Activated CD4-positive, alpha-beta T cell treated with anti-CD3 and anti-CD28 coated beads, Interleukin-2, Interleukin-4, amounts not matched to agents 100 ng/mL and 50 ng/mL, durations not matched to agents 16 hours and 8 hours (primary cell): ENCODE data around the gene HCFC2.

Source experiments
- DNase-seq: peaks from one replicate; pipeline ENCODE4 v3.0.0-alpha.2; 2020; ENCODE audit warnings: low spot score

Gene HCFC2

GRCh38 chr12:104121001-104121400 is 56.7 kb downstream of the HCFC2 start:
- no peak for DNase-seq

GRCh38 chr12:104122298-104122697 is 58.0 kb downstream of the HCFC2 start:
- no peak for DNase-seq

DNA sequence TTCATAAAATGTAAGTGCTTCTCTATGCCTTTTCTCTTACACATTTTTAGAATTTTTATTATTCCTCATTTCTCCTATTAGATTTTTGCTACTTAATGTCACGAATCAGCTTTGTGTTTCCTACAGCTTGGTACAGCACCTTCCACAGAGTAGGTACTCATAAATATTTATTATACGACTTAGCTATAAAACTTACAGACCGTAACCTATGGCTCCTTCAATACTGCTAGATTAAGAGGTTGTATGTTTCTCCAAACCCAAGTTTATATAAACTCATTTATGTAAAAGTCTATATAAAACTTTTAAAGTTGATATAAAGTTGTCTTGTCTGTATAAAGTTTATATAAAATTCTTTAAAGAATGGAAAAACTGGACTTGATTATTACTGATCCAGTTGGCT is 62.2 kb downstream of the HCFC2 start:
- DNase-seq, result no peak

DNA sequence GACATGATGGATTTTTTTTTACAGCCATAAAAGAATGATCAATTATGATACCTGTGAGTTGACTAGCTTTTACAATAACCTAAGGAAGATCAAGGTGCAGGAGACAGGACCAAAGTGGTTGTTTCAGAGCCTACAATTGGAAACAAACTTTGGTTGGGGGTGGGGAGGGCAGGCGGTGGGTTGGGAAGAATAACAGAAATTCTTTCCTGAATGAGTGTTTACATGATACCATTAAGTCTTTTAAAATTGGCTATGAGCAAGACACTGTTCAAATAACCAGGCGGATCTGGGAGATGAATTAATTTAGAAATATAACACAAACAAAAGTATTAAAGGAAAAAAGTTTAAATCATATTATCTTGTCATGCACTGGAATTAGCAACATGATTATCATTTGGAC is 66.4 kb downstream of the HCFC2 start:
- DNase-seq, result no peak

- DNase-seq, result no peak
Measured at GRCh38 chr12:104131609-104132008, 67.3 kb downstream of the HCFC2 start.

GRCh38 chr12:104132351-104132956 is 68.1 kb downstream of the HCFC2 start:
- no peak for DNase-seq

- no peak for DNase-seq
Measured at GRCh38 chr12:104133321-104133720, 69.0 kb downstream of the HCFC2 start.

DNA sequence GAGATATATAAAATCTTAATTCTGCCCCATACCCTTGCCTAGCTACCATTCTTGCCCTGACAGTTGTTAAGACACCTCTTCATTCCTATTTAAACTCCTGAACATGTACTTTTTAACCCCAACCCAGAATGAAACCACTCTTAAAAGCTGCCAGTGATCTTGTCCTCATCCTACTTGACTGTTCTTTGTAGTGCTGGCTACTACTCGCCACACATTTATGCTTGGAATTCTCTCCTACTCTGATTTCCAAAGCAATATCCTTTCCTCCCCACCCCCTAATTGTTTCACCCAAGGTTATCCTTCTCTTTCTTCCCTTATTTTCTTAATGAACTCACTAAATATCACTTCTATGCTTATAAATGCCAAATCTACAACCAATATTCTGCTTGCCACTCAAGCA is 69.5 kb downstream of the HCFC2 start:
- no peak for DNase-seq

GRCh38 chr12:104134882-104135281 is 70.6 kb downstream of the HCFC2 start:
- DNase-seq, result no peak

- DNase-seq, result no peak
Measured at GRCh38 chr12:104136577-104136976, 72.2 kb downstream of the HCFC2 start.

DNA sequence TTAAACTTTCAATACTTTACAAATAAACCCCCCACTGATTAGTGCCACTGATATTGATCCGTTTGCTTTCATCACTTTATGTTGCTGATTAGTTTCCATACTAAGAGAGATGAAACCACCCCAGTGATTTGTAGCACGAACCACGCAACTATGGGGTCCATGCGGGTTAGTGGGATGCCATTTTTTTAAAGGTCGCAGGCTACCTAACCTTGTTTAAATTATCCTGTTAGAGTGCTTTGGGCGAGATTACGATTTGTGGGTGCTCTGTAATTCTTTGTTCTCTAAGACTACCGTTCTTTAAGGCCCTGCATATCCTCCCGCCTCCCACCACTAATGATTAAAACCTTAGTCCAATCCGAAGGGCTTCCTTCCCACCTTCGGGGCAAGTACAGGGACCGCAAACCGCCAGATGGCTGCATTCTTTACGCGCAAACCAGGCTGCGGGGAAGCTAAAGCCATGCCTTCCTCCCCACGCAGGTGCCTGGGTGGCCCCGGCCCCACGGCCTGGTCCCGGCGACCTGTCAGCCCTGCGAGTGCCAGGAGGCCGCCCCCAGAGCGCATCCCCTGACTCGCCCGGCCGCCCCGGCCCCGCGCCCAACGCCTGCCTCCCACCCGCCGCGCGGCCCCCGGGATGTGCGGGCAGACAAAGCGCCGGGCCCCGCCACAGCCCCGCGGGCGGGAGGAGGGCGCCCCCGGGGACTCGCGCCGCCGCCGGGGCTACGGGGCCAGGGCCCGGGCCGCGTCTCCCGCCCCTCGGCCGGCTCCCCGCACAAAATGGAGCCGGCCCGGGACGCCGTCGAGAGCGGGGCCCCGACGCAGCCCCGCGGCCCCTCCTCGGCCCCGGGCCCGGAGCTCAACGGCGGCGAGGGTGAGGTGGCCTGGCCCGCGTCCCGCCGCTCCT is 72.9 kb downstream of the HCFC2 start:
- peak; percentile 42 for DNase-seq

DNA sequence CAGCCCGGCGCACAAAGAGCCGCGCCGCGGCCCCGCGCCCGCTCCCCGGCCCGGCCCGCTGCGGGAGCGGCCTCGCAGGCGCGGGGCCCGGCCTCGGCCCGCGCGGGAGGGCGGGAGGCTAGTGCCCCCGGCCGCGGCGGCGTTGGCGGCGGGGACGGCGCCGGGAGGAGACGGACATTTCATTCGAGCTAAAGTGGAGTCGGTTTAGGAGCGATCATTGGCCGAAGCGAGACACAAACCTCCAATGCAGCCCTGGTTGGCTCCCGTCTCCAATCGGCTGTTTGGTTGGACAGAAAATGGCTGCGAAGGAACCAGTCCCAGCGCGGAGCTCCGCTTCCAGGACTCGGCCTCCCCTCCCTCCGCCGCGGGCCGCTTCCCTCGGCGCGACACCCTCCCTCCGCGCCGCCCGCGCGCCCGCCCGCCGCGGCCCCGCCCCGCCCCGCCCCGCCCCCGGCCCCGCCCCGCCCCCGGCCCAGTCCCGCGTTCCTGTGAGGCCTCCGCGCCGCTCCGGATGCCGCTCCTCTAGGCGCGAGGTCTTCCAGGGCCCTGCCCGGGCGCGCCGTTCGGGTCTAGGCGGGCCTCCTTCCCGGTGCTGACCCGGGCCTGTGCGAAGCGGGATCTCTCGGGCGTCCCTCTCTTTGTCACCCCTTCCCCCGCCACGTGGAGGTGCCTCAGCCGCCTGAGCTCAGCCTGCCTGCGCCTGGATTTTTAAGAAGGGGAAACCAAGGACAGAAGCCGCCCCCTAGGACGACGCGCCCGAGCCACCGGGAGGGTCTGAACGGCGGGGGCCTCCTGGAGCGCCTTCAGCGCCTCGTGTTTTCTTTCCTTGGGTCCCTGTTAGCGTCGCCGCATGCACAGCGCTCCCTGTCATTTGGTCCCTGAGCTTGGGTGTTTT is 73.8 kb downstream of the HCFC2 start, which contains the start of gene NFYB:
Gene NFYB, minus strand, starts transcription at position 309 of the 895 bp plus-strand sequence. CDS start 2,757 bp downstream, outside the sequence.
- DNase-seq, result peak; percentile 96

DNA sequence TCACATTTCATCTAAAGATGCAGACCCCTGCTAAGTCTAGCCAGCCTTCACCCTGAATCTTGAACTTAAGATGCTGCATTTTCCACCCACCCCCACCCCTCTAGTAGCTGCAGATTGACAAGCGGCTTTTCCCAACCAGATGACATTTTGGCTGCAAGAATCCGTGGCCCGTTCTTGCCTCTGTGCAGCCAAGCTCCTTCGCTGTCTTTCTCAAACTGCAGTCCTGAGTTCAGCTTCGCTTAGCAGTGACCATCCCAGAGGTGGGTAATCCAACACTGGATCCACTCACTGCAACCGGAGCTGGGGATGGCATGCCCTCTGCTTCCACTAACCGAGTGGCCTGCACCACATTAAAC is 74.4 kb downstream of the HCFC2 start:
- no peak for DNase-seq

DNA sequence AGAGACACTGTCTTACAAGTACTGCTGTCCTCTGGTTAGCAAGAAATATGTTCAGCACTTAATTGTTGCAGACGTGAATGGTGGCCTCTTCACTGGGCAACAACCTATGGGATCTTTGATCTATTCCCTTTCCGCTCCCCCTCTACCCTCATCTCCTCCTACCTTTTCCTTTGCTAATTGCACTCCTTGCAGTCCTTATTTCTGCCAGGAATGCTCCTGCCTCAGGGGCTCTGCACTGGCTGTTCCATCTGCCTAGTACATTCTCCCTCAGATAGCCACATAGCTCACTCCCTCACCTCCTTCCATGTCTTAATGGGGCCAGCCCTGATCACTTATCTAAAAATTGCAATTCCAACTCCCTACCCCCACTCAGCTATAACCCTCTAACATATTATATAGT is 78.2 kb downstream of the HCFC2 start:
- DNase-seq, result no peak

GRCh38 chr12:104143002-104143401 is 78.7 kb downstream of the HCFC2 start:
- no peak for DNase-seq

DNA sequence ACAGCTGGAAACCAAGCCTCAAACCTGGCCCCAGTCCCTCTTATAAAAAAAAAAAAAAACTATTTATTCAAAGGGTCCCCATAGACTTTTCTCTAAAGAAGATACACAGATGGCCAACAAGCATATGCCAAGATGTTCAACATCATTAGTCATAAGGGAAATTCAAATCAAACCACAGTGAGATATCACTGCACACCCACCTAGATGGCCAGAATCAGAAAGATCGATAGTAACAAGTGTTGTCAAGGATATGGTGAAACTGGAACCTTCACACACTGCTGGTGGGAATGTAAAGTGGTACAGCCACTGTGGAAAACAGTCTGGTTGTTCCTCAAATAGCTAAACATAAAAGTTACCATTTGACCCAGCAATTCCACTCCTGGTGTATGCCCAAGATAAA is 79.6 kb downstream of the HCFC2 start:
- DNase-seq, result no peak

DNA sequence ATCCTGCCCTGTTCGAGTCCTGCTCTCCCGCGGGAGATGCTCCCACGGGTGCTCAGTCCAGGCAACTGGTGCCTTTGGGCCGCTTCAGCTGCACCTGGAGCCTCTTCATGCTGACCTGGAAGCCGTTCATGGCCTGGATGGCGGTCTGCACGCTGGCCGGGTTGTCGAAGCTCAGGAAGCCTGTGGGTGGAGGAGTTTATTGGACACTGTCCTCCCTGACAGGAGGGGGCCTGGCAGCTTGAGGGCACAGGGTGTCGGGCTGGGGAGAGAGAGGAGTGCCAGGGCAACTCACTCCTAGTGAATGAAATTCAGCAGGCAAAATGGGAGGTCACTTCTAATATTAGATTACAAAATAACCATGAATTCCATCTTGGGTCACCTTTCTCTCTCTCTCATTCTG is 83.0 kb downstream of the HCFC2 start:
- DNase-seq, result no peak

- no peak for DNase-seq
Measured at GRCh38 chr12:104150416-104150815, 86.1 kb downstream of the HCFC2 start.

DNA sequence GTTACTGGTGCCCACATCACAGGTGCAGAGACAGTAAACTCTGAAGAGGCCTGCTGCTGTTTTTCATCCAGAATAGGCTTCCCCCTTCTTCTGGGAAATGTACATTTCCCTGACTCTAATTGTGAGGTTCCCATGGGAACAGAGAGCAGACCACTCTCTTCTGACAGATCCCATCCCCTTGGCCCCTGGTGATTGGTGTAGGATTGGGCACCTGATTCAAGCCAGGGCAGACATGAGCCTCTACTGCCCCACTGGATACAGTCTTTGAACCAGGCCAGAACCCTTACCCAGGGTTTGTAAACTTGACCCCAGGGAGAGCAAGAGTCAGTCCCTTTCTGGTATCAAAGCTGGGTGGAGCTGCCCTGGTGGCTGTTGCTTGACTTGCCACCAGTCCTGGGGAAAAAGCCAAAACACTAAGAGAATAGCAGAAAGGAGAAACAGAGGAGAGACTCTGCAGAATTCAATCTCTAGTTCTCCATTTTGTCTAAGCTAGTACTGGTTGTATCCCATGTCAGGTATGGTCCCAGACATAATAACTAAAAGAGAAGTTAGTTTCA is 88.4 kb downstream of the HCFC2 start:
- no peak for DNase-seq

- no peak for DNase-seq
Measured at GRCh38 chr12:104154286-104154685, 90.0 kb downstream of the HCFC2 start.

- DNase-seq, result no peak
Measured at GRCh38 chr12:104154806-104155205, 90.5 kb downstream of the HCFC2 start.
